Endometrial microvascular endothelial cells (primary cell): ENCODE measurements around the gene MYL11. TPM values are rescaled to one million over a fixed set of nuclear protein-coding genes. Genes with fewer than 3 reads are reported as not detected.

Experiments
- in situ Hi-C: cut with HindIII; loops from 2 replicates; pipeline ENCODE4 v1.10.0; 2017; ENCODE audit warnings: low sequenced_read_pairs, low pct_unique_long_range_greater_than_20kb; ENCODE audit errors: inconsistent ontology term
- total RNA-seq: library from RNA; depleted of rRNA; stranded (reverse); fragments of >200 nt; gene quantifications from one replicate; pipeline ENCODE4 v1.2.3, GENCODE V29; 2015; ENCODE audit errors: inconsistent ontology term

MYL11 gene
- total RNA-seq, 1 donor from 2014 or later = not detected

GRCh38 chr16:30409125-30410060 lies 34.8 kb downstream of the MYL11 start:
- in situ Hi-C loops = no loop called here

- in situ Hi-C loops = no loop called here
These were observed 38.7 kb downstream of the MYL11 start for GRCh38 chr16:30413112-30413806.

- in situ Hi-C loops = no loop called here
These were observed 39.6 kb downstream of the MYL11 start for GRCh38 chr16:30414159-30414558.

GRCh38 chr16:30416047-30416603 lies 41.5 kb downstream of the MYL11 start:
- in situ Hi-C loops = no loop called here

- in situ Hi-C loops = no loop called here
These were observed 42.3 kb downstream of the MYL11 start for GRCh38 chr16:30416624-30417528.

GRCh38 chr16:30417529-30418349 lies 43.1 kb downstream of the MYL11 start:
- in situ Hi-C loops = no loop called here

- in situ Hi-C loops = no loop called here
These were observed 44.0 kb downstream of the MYL11 start for GRCh38 chr16:30418350-30419181.

GRCh38 chr16:30421010-30421409 lies 46.4 kb downstream of the MYL11 start:
- in situ Hi-C loops = no loop called here

Other genes with a start within 250 kb of the MYL11 start
- 2.5 TPM for gene CORO1A, start 191.2 kb upstream of the MYL11 start, total RNA-seq
- gene BOLA2B, start 181.1 kb upstream of the MYL11 start, total RNA-seq = 1,039 TPM
- gene SLX1A, start 180.9 kb upstream of the MYL11 start, total RNA-seq = 57.4 TPM
- 25.2 TPM for gene SULT1A3, start 175.5 kb upstream of the MYL11 start, total RNA-seq
- not detected for gene NPIPB13, start 126.3 kb upstream of the MYL11 start, total RNA-seq
- 72.5 TPM for gene CD2BP2, start 19.5 kb upstream of the MYL11 start, total RNA-seq
- 69.5 TPM for gene TBC1D10B, start 4.3 kb upstream of the MYL11 start, total RNA-seq
- not detected for gene SEPTIN1, start 7.8 kb downstream of the MYL11 start, total RNA-seq
- 5.8 TPM for gene ZNF48, start 20.6 kb downstream of the MYL11 start, total RNA-seq
- gene ZNF771, start 32.8 kb downstream of the MYL11 start, total RNA-seq = 4.3 TPM
- gene DCTPP1, start 55.2 kb downstream of the MYL11 start, total RNA-seq = 66.6 TPM
- gene SEPHS2, start 71.1 kb downstream of the MYL11 start, total RNA-seq = 29.2 TPM
- not detected for gene ITGAL, start 97.9 kb downstream of the MYL11 start, total RNA-seq
- 25.5 TPM for gene ZNF768, start 151.8 kb downstream of the MYL11 start, total RNA-seq
- gene ZNF747, start 160.1 kb downstream of the MYL11 start, total RNA-seq = 4.7 TPM
- 8.3 TPM for gene ZNF764, start 183.6 kb downstream of the MYL11 start, total RNA-seq
- gene ZNF688, start 196.9 kb downstream of the MYL11 start, total RNA-seq = 10.8 TPM
- 7.2 TPM for gene ZNF785, start 210.9 kb downstream of the MYL11 start, total RNA-seq
- 11.2 TPM for gene ZNF689, start 235.6 kb downstream of the MYL11 start, total RNA-seq